DOHH2 (cell line): ENCODE data around the gene FASN.

Experiments used
- EZH2phosphoT487 ChIP-seq: fragments of 200-600 bp; sonication (generic); IDR thresholded peaks from 2 replicates; pipeline ENCODE4 v1.6.1; 2017; ENCODE audit warnings: borderline replicate concordance, mild to moderate bottlenecking, antibody characterized with exemption, low read length, moderate library complexity, mixed read lengths
- TF ChIP-seq, protein P1 (sequence below): fragments of 200-600 bp; sonication (generic); IDR thresholded peaks from one replicate; pipeline ENCODE4 v1.5.1; 2014; ENCODE audit warnings: antibody characterized with exemption, mild to moderate bottlenecking, low read depth, low read length; ENCODE audit not compliant: poor library complexity, severe bottlenecking

GRCh38 chr17:82134101-82134500, 36.1 kb upstream of the FASN start:
- TF ChIP-seq, protein P1, sequence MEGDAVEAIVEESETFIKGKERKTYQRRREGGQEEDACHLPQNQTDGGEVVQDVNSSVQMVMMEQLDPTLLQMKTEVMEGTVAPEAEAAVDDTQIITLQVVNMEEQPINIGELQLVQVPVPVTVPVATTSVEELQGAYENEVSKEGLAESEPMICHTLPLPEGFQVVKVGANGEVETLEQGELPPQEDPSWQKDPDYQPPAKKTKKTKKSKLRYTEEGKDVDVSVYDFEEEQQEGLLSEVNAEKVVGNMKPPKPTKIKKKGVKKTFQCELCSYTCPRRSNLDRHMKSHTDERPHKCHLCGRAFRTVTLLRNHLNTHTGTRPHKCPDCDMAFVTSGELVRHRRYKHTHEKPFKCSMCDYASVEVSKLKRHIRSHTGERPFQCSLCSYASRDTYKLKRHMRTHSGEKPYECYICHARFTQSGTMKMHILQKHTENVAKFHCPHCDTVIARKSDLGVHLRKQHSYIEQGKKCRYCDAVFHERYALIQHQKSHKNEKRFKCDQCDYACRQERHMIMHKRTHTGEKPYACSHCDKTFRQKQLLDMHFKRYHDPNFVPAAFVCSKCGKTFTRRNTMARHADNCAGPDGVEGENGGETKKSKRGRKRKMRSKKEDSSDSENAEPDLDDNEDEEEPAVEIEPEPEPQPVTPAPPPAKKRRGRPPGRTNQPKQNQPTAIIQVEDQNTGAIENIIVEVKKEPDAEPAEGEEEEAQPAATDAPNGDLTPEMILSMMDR, result no peak
- no peak for TF ChIP-seq EZH2phosphoT487
